ENCODE data around the gene DLEC1. TPM values are rescaled to one million over a fixed set of nuclear protein-coding genes. Genes with fewer than 3 reads are reported as not detected.

Gene DLEC1
- total and polyA plus RNA-seq, 2 donors (not counting 1 experiment from before 2014, with no cell fraction given) = 0.52 to 2.1 TPM

DNA sequence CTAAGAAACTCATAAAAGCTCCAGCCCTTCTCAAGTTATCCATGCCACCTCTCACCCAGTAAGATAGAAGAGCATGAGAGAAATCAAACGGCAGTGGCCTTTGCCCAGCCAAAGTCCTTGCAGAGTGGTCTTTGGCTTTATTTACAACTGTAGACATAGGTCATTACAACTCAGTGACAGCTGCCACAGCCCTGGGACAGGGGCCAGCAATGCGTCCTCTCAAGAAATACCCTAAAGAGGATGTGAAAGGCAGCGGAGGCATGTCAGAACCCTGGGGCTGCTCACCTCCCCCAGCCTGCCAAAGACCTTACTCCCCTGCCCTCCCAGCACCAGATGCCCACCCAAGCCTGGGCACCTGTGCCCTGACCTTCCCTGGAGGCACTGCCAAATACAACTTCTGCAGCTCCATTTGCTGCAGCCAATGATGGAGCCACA lies 91.6 kb downstream of the DLEC1 start:
- Histone ChIP-seq H3K27ac (ENCODE audit: low read length in 2 of 2) (no peak overlapping the region), H4K20me1 (ENCODE audit: control insufficient read depth, insufficient read depth, low read length, poor library complexity, severe bottlenecking) (peaks cover 59% of the 10 kb centered on the region), H3K4me3 (ENCODE audit: control extremely low read depth in 1 of 5, extremely low read depth in 1 of 5, insufficient read depth in 1 of 5, low read depth in 2 of 5, low read length in 4 of 5) (no peak overlapping the region), H3K4me1 (ENCODE audit: control insufficient read depth in 2 of 2, insufficient read depth in 2 of 2, low read length in 2 of 2) (peaks cover 7 to 14% of the 10 kb centered on the region in 2 donors), H3K79me2 (ENCODE audit: control insufficient read depth, insufficient read depth, low read length) (peaks cover 46% of the 10 kb centered on the region), H3K27me3 (replicated peaks in 1 of 4; ENCODE audit: control extremely low read depth in 1 of 4, control insufficient read depth in 3 of 4, insufficient read depth in 4 of 4, low read length in 3 of 4) (no peaks in the 10 kb centered on the region), H3K4me2 (replicated peaks; ENCODE audit: low read depth, low read length, poor library complexity, severe bottlenecking) (no peak overlapping the region), H3K36me3 (replicated peaks in 1 of 2; ENCODE audit: control extremely low read depth in 1 of 2, control insufficient read depth in 1 of 2, extremely low read depth in 1 of 2, insufficient read depth in 2 of 2, low read length in 1 of 2) (peaks cover 6 to 85% of the 10 kb centered on the region in 2 experiments), H3K9me3 (ENCODE audit: control extremely low read depth in 1 of 3, control insufficient read depth in 2 of 3, insufficient read depth in 1 of 3, low read length in 2 of 3) (no peaks in the 10 kb centered on the region), H2AFZ (ENCODE audit: insufficient read depth, low read depth, low read length, poor library complexity, severe bottlenecking) (no peak overlapping the region), H3K9ac (ENCODE audit: low read length) (no peak overlapping the region)
- ChIA-PET POLR2A (no interaction called here), CTCF (interaction anchor here (1.3 kb wide), 1 partner anchor 34 kb away, joined by 5 read pairs; the partner anchor contains the start of gene OXSR1)
- no peak for TF ChIP-seq EZH2 (IDR thresholded peaks at IDR 0.05; ENCODE audit: borderline replicate concordance, insufficient read depth, low read depth, low read length, poor library complexity, severe bottlenecking)
- TF ChIP-seq, protein P1, sequence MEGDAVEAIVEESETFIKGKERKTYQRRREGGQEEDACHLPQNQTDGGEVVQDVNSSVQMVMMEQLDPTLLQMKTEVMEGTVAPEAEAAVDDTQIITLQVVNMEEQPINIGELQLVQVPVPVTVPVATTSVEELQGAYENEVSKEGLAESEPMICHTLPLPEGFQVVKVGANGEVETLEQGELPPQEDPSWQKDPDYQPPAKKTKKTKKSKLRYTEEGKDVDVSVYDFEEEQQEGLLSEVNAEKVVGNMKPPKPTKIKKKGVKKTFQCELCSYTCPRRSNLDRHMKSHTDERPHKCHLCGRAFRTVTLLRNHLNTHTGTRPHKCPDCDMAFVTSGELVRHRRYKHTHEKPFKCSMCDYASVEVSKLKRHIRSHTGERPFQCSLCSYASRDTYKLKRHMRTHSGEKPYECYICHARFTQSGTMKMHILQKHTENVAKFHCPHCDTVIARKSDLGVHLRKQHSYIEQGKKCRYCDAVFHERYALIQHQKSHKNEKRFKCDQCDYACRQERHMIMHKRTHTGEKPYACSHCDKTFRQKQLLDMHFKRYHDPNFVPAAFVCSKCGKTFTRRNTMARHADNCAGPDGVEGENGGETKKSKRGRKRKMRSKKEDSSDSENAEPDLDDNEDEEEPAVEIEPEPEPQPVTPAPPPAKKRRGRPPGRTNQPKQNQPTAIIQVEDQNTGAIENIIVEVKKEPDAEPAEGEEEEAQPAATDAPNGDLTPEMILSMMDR (IDR thresholded peaks at IDR 0.05) = no peak
- H3K4me3 Mint-ChIP-seq = no peak overlapping the region
- H3K27ac Mint-ChIP-seq = no peak overlapping the region
- ATAC-seq (ENCODE audit: low read depth) (no peak), DNase-seq (no peak)
- H3K27me3 Mint-ChIP-seq = no peaks in the 10 kb centered on the region
- H3K9me3 Mint-ChIP-seq (ENCODE audit: insufficient read depth) = no peaks in the 10 kb centered on the region
- 100% methylated on average over 1 of the region's 3 CpGs for WGBS (ENCODE audit: insufficient coverage)
- peaks cover 21% of the 10 kb centered on the region for H3K4me1 Mint-ChIP-seq
- intact Hi-C loops (cut with micrococcal nuclease) = loop anchor here (10.0 kb wide), 1 partner anchor 974 kb away; the partner anchor contains the start of genes GORASP1 and TTC21A

DNA sequence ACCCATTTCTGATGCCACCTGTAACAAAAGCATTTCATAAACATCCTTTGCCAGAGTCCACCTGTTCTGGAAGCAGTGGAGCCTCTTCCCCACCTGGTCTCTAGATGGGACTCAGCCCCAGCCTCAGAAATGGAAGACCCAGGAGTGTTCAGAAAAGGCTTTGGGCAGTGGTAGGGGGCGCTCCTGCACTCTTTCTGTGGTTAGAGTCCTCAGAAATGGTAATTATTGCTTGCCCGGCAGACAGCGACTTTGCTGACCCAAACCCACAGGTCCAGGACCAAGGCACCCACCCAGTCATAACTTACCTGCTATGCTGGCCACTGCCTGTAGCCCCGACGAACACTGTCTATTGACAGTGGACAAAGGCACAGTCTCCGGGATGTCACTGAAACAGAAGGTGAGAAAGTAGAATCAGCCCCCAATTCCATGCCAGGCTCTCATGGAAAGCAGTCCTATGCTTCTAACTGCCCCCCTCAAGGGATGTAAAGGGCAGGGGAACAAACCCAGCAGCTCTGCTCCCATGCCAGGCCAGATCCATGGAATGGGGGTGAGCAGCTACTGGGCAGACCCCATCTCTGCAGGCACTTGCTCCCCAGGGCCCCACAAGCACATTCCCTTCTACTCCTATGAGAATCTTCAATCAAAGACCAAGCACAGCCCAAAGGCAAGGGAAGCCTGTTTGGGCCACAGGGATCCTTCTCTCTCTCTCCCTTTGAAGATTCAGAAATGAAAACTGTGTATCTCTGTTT lies 92.8 kb downstream of the DLEC1 start:
- Histone ChIP-seq H3K4me2 (replicated peaks; ENCODE audit: low read depth, low read length, poor library complexity, severe bottlenecking) (no peak overlapping the region), H3K27ac (ENCODE audit: low read length in 2 of 2) (no peak overlapping the region), H3K27me3 (replicated peaks in 1 of 4; ENCODE audit: control extremely low read depth in 1 of 4, control insufficient read depth in 3 of 4, insufficient read depth in 4 of 4, low read length in 3 of 4) (no peaks in the 10 kb centered on the region), H3K4me3 (ENCODE audit: control extremely low read depth in 1 of 5, extremely low read depth in 1 of 5, insufficient read depth in 1 of 5, low read depth in 2 of 5, low read length in 4 of 5) (no peak overlapping the region), H3K36me3 (replicated peaks in 1 of 2; ENCODE audit: control extremely low read depth in 1 of 2, control insufficient read depth in 1 of 2, extremely low read depth in 1 of 2, insufficient read depth in 2 of 2, low read length in 1 of 2) (peaks cover 6 to 74% of the 10 kb centered on the region in 2 experiments), H3K4me1 (ENCODE audit: control insufficient read depth in 2 of 2, insufficient read depth in 2 of 2, low read length in 2 of 2) (peaks cover 11 to 22% of the 10 kb centered on the region in 2 donors), H3K79me2 (ENCODE audit: control insufficient read depth, insufficient read depth, low read length) (peaks cover 54% of the 10 kb centered on the region), H3K9me3 (ENCODE audit: control extremely low read depth in 1 of 3, control insufficient read depth in 2 of 3, insufficient read depth in 1 of 3, low read length in 2 of 3) (no peaks in the 10 kb centered on the region), H3K9ac (ENCODE audit: low read length) (no peak overlapping the region), H2AFZ (ENCODE audit: insufficient read depth, low read depth, low read length, poor library complexity, severe bottlenecking) (no peak overlapping the region), H4K20me1 (ENCODE audit: control insufficient read depth, insufficient read depth, low read length, poor library complexity, severe bottlenecking) (peaks cover 53% of the 10 kb centered on the region)
- WGBS (ENCODE audit: insufficient coverage) = 86% methylated on average over 6 of the region's 6 CpGs
- intact Hi-C loops (cut with micrococcal nuclease) = loop anchor here (10.0 kb wide), 1 partner anchor 973 kb away; the partner anchor contains the start of genes GORASP1 and TTC21A
- Mint-ChIP-seq H3K27me3 (no peaks in the 10 kb centered on the region), H3K27ac (no peak overlapping the region), H3K4me3 (no peak overlapping the region), H3K9me3 (ENCODE audit: insufficient read depth) (no peaks in the 10 kb centered on the region), H3K4me1 (peaks cover 28% of the 10 kb centered on the region)
- ChIA-PET CTCF (interaction anchor here (0.8 to 1.3 kb wide), 2 partner anchors 33 to 349 kb away, joined by 5 read pairs; partner anchors contain the start of gene OXSR1), POLR2A (no interaction called here)
- TF ChIP-seq, protein P1 (IDR thresholded peaks at IDR 0.05) = peak; percentile 30
- TF ChIP-seq EZH2 (IDR thresholded peaks at IDR 0.05; ENCODE audit: borderline replicate concordance, insufficient read depth, low read depth, low read length, poor library complexity, severe bottlenecking) = no peak
- ATAC-seq (ENCODE audit: low read depth) = no peak
- peak; percentile 26 for DNase-seq

Data from B cell (primary cell).